Measurements from ENCODE around the gene IQCH. TPM values are rescaled to one million over a fixed set of nuclear protein-coding genes. Genes with fewer than 3 reads are reported as not detected.

The IQCH gene
- total and polyA plus RNA-seq, 2 of the 4 experiments (the other 2 are of a cell fraction) = 0.60 to 2.5 TPM

DNA sequence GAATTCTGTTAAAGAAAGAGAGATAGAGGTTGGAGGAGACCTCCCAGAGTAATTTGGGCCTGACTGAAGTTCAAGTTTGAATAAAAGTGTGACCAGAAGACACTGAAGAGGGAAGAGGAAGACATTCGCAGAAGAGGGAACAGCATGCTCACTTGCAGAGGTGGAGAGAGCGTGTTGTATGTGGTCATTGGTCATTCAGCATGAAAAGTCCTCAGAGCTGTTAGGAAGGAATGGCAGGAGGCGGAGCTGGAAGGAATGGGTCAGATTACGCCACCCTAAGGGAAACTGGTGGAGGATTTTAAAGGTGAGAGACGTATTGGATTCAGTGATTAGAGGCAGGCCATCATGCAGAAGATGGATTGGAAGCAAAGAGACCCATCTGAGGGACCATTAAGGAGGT, 41.6 kb downstream of the IQCH start:
- Histone ChIP-seq H3K4me3 (ENCODE audit: insufficient read depth, low read depth, low read length) (no peak overlapping the region), H3K23ac (ENCODE audit: low read depth, low read length) (no peak overlapping the region), H2AK9ac (replicated peaks; ENCODE audit: low read depth, low read length, poor library complexity) (no peak overlapping the region), H3K9me3 (ENCODE audit: control insufficient read depth, insufficient read depth, low read length) (no peaks in the 10 kb centered on the region), H3K18ac (ENCODE audit: low read depth, low read length) (no peak overlapping the region), H3K36me3 (ENCODE audit: control insufficient read depth, insufficient read depth, low read length) (no peaks in the 10 kb centered on the region), H3K9ac (ENCODE audit: low read depth, low read length) (no peak overlapping the region), H2AFZ (replicated peaks; ENCODE audit: low read length, poor library complexity) (no peak overlapping the region), H3K4me1 (ENCODE audit: control insufficient read depth, insufficient read depth, low read length) (no peaks in the 10 kb centered on the region), H3K9me1 (ENCODE audit: insufficient read depth, low read length) (no peaks in the 10 kb centered on the region), H3K4me2 (ENCODE audit: low read depth, low read length) (no peak overlapping the region), H3K79me1 (ENCODE audit: low read depth in 1 of 2, low read length in 2 of 2) (no peaks in the 10 kb centered on the region), H4K5ac (ENCODE audit: low read depth, low read length) (no peak overlapping the region), H3K27me3 (ENCODE audit: control insufficient read depth, insufficient read depth, low read length) (no peaks in the 10 kb centered on the region), H3K4ac (ENCODE audit: low read depth, low read length) (no peak overlapping the region), H3K14ac (replicated peaks; ENCODE audit: low read depth, low read length) (no peak overlapping the region), H2BK120ac (ENCODE audit: low read depth, low read length) (no peak overlapping the region), H4K8ac (ENCODE audit: low read depth in 2 of 2, low read length in 2 of 2) (no peak overlapping the region), H4K20me1 (ENCODE audit: insufficient read depth, low read length) (no peaks in the 10 kb centered on the region), H4K91ac (ENCODE audit: insufficient read depth, low read depth, low read length) (no peak overlapping the region), H3K56ac (ENCODE audit: extremely low read depth, insufficient read depth, low read length) (no peak overlapping the region), H2AK5ac (ENCODE audit: low read depth, low read length) (no peak overlapping the region), H2BK20ac (ENCODE audit: low read depth, low read length) (no peak overlapping the region), H2BK5ac (ENCODE audit: low read depth, low read length, poor library complexity, severe bottlenecking) (no peak overlapping the region), H2BK15ac (ENCODE audit: low read depth, low read length) (no peak overlapping the region), H3K27ac (ENCODE audit: insufficient read depth, low read length) (no peak overlapping the region)
- TF ChIP-seq CHD1 (IDR thresholded peaks at IDR 0.05; ENCODE audit: low read depth, low read length) (no peak), CEBPB (IDR thresholded peaks at IDR 0.05; ENCODE audit: low read depth, low read length) (no peak), RCOR1 (IDR thresholded peaks at IDR 0.05; ENCODE audit: insufficient replicate concordance, low read length) (no peak), RFX5 (IDR thresholded peaks at IDR 0.05; ENCODE audit: low read depth, low read length) (no peak), SMC3 (IDR thresholded peaks at IDR 0.05; ENCODE audit: low read depth, low read length) (no peak), MAZ (IDR thresholded peaks at IDR 0.05; ENCODE audit: borderline replicate concordance, low read depth, low read length) (no peak), MXI1 (IDR thresholded peaks at IDR 0.05; ENCODE audit: borderline replicate concordance, low read depth, low read length) (no peak), POLR2A (IDR thresholded peaks at IDR 0.05; ENCODE audit: low read depth, low read length) (no peak), BHLHE40 (IDR thresholded peaks at IDR 0.05; ENCODE audit: low read depth, low read length) (no peak), NFE2L2 (IDR thresholded peaks at IDR 0.05; ENCODE audit: low read depth, low read length) (no peak), RAD21 (IDR thresholded peaks at IDR 0.05; ENCODE audit: low read length) (no peak), USF2 (IDR thresholded peaks at IDR 0.05; ENCODE audit: low read depth, low read length) (no peak), CTCF (conservative IDR thresholded peaks at IDR 0.05; ENCODE audit: low read depth, low read length) (no peak), MAFK (IDR thresholded peaks at IDR 0.05; ENCODE audit: low read depth, low read length) (no peak), FOS (IDR thresholded peaks at IDR 0.05; ENCODE audit: low read depth, low read length) (no peak)
- TF ChIP-seq, protein P1, sequence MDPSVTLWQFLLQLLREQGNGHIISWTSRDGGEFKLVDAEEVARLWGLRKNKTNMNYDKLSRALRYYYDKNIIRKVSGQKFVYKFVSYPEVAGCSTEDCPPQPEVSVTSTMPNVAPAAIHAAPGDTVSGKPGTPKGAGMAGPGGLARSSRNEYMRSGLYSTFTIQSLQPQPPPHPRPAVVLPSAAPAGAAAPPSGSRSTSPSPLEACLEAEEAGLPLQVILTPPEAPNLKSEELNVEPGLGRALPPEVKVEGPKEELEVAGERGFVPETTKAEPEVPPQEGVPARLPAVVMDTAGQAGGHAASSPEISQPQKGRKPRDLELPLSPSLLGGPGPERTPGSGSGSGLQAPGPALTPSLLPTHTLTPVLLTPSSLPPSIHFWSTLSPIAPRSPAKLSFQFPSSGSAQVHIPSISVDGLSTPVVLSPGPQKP (IDR thresholded peaks at IDR 0.05; ENCODE audit: borderline replicate concordance, low read depth, low read length) = no peak
- WGBS, 2 experiments (ENCODE audit: extremely low coverage in 2 of 2, insufficient read length in 1 of 2) = 65% methylated on average over 4 of the region's 5 CpGs; no CpG with 5 or more reads in 1 of the 2 experiments
- POLR2A ChIA-PET (ENCODE audit: unreplicated experiment) = no interaction called here
- ATAC-seq (ENCODE audit: low read depth) (no peak), DNase-seq (no peak)
- no TSS peak for BruUV-seq (replicated peaks)
- CTCF ChIA-PET = no interaction called here
- dilution Hi-C loops (cut with HindIII; ENCODE audit: low sequenced_read_pairs, unreplicated experiment) = no loop called here
- intact Hi-C loops (cut with micrococcal nuclease) = no loop called here
- in situ Hi-C loops (cut with MboI; ENCODE audit: low sequenced_read_pairs) = loop anchor here (5.0 kb wide), 1 partner anchor 34 kb away; no protein-coding TSS in a partner anchor
